ENCODE results near the gene ICAM5.

GRCh38 chr19:10327793-10328192, 38.0 kb downstream of the ICAM5 start:
- TF ChIP-seq CTCF (IDR thresholded peaks at IDR 0.05) (no peak), SIN3A (IDR thresholded peaks at IDR 0.05; ENCODE audit: borderline replicate concordance, insufficient read depth, low read depth, low read length) (no peak), REST (IDR thresholded peaks at IDR 0.05; ENCODE audit: insufficient read depth in 1 of 2, low read depth in 2 of 2, low read length in 1 of 2) (no peak)

Data from Panc1 (cell line).